HepG2 (cell line): ENCODE data around the gene CFAP206. TPM values are rescaled to one million over a fixed set of nuclear protein-coding genes. Genes with fewer than 3 reads are reported as not detected.

Experiments used
- ATAC-seq: fragments of 200-7000 bp; cut with Tn5 transposase; 3 replicates; pipeline ENCODE4 v1.9.1; 2020; ENCODE audit warnings: mild to moderate bottlenecking, moderate library complexity
- BruUV-seq: library from RNA; stranded (reverse); fragments of 400-500 nt; replicated peaks from 2 replicates; lab custom pipeline; 2021; lab: Mats Ljungman, UMichigan
- CTCF ChIA-PET: fragments of 300-600 bp; formaldehyde crosslinking; extraction: SDS; loops from one replicate; lab custom pipeline; 2021; ENCODE audit warnings: low total read pairs, inconsistent platforms, low intra/inter-chr PET ratio; lab: Yijun Ruan, JAX
- POLR2A ChIA-PET: fragments of 350-600 bp; sonication (Branson Sonifier 250); formaldehyde crosslinking; loops from one replicate; lab custom pipeline; 2020; ENCODE audit warnings: antibody characterized with exemption, inconsistent platforms; lab: Yijun Ruan, JAX
- DNase-seq: peaks from one replicate; pipeline ENCODE4 v3.0.0-alpha.2; 2015; ENCODE audit warnings: low spot score
- FAIRE-seq: peaks from 3 replicates; lab custom pipeline; 2011; peaks lifted over from hg19 to GRCh38; lab: Jason Lieb, UNC
- H2AFZ ChIP-seq: one replicate; pipeline ENCODE4 v1.6.1; 2011; ENCODE audit warnings: low read length, inconsistent platforms
- H3K27ac ChIP-seq: fragments of 300-600 bp; 3 replicates; pipeline ENCODE4 v1.8.0; 2011; ENCODE audit warnings: mixed run types, mild to moderate bottlenecking, mixed read lengths, low read length, inconsistent platforms; ENCODE audit not compliant: insufficient read depth; ENCODE audit errors: extremely low read length
- H3K27me3 ChIP-seq, 2 experiments: fragments of 200-600 bp in 1 of 2; 2 replicates in 1 of 2; 3 replicates in 1 of 2; pipeline versions ENCODE4 v1.6.0 to v1.8.0; 2011; ENCODE audit warnings: low read length in 2 of 2, mild to moderate bottlenecking in 2 of 2, moderate library complexity in 2 of 2, inconsistent platforms in 1 of 2; ENCODE audit not compliant: insufficient read depth in 2 of 2, control insufficient read depth in 1 of 2
- H3K36me3 ChIP-seq, 2 experiments: fragments of 200-600 bp in 1 of 2; replicated peaks in 1 of 2; 2 replicates in 1 of 2; 3 replicates in 1 of 2; pipeline versions ENCODE4 v1.5.1 to v1.8.0; 2011; ENCODE audit warnings: low read length in 2 of 2, inconsistent platforms in 1 of 2; ENCODE audit not compliant: insufficient read depth in 2 of 2, control insufficient read depth in 1 of 2
- H3K4me1 ChIP-seq: 2 replicates; pipeline ENCODE4 v1.5.1; 2012; ENCODE audit warnings: low read length, inconsistent platforms; ENCODE audit not compliant: insufficient read depth
- H3K4me2 ChIP-seq: 2 replicates; pipeline ENCODE4 v1.6.0; 2011; ENCODE audit warnings: low read depth, low read length, inconsistent platforms
- H3K4me3 ChIP-seq, 3 experiments: fragments of 200-600 bp in 1 of 3; sonication (generic), shearing (Covaris generic) in 1 of 3; replicated peaks in 1 of 3; 2 replicates each; pipeline ENCODE4 v1.5.1; 2011 to 2016; ENCODE audit warnings: low read length in 3 of 3, inconsistent platforms in 2 of 3, low read depth in 2 of 3, mild to moderate bottlenecking in 2 of 3, control low read depth in 1 of 3, mixed read lengths in 1 of 3; ENCODE audit not compliant: insufficient read depth in 1 of 3
- H3K79me2 ChIP-seq: one replicate; pipeline ENCODE4 v1.6.1; 2011; ENCODE audit warnings: low read length, inconsistent platforms; ENCODE audit not compliant: insufficient read depth
- H3K9ac ChIP-seq: 2 replicates; pipeline ENCODE4 v1.6.0; 2011; ENCODE audit warnings: mild to moderate bottlenecking, low read depth, low read length, inconsistent platforms; ENCODE audit not compliant: insufficient read depth
- H3K9me3 ChIP-seq: 2 replicates; pipeline ENCODE4 v1.5.1; 2012; ENCODE audit warnings: mild to moderate bottlenecking, low read length
- H4K20me1 ChIP-seq: 2 replicates; pipeline ENCODE4 v1.6.0; 2011; ENCODE audit warnings: inconsistent platforms, mild to moderate bottlenecking, low read length, moderate library complexity; ENCODE audit not compliant: insufficient read depth
- AKAP8 ChIP-seq: sonication (generic); formaldehyde crosslinking; IDR thresholded peaks from 2 replicates; pipeline ENCODE4 v1.5.1; 2020; ENCODE audit warnings: mild to moderate bottlenecking, missing genetic modification reagents
- BRCA1 ChIP-seq: sonication (generic); formaldehyde crosslinking; IDR thresholded peaks from 2 replicates; pipeline ENCODE4 v1.4.0; 2020; ENCODE audit warnings: missing genetic modification reagents
- KLF9 ChIP-seq: IDR thresholded peaks from 2 replicates; pipeline ENCODE4 v1.6.1; 2016; ENCODE audit warnings: low read depth
- RAD21 ChIP-seq: fragments of 450-650 bp; formaldehyde crosslinking; IDR thresholded peaks from 2 replicates; pipeline ENCODE4 v1.5.0; 2020; ENCODE audit warnings: mild to moderate bottlenecking
- RBM22 ChIP-seq: fragments of 200-400 bp; formaldehyde crosslinking; optimal IDR thresholded peaks from 2 replicates; pipeline ENCODE3; 2017; ENCODE audit warnings: mild to moderate bottlenecking, low read length, moderate library complexity
- SALL2 ChIP-seq: sonication (generic); formaldehyde crosslinking; IDR thresholded peaks from 2 replicates; pipeline ENCODE4 v1.8.1; 2023; ENCODE audit warnings: mild to moderate bottlenecking, missing genetic modification reagents, inconsistent platforms
- SMARCE1 ChIP-seq: fragments of 450-650 bp; IDR thresholded peaks from 2 replicates; pipeline ENCODE4 v1.6.1; 2017; ENCODE audit warnings: borderline replicate concordance
- ZBTB38 ChIP-seq: sonication (generic); formaldehyde crosslinking; IDR thresholded peaks from 2 replicates; pipeline ENCODE4 v1.5.1; 2020; ENCODE audit warnings: mild to moderate bottlenecking, missing genetic modification reagents
- ZFP91 ChIP-seq: sonication (generic); formaldehyde crosslinking; IDR thresholded peaks from 2 replicates; pipeline ENCODE4 v1.9.0; 2022; ENCODE audit warnings: missing genetic modification reagents, mild to moderate bottlenecking, borderline replicate concordance
- ZNF34 ChIP-seq: sonication (generic); formaldehyde crosslinking; IDR thresholded peaks from 2 replicates; pipeline ENCODE4 v1.4.0; 2020; ENCODE audit warnings: mild to moderate bottlenecking, missing genetic modification reagents, borderline replicate concordance
- ZNF432 ChIP-seq: sonication (generic); formaldehyde crosslinking; IDR thresholded peaks from 2 replicates; pipeline ENCODE4 v1.5.0; 2020; ENCODE audit warnings: missing genetic modification reagents, mild to moderate bottlenecking, borderline replicate concordance
- ZNF552 ChIP-seq: sonication (generic); formaldehyde crosslinking; IDR thresholded peaks from 2 replicates; pipeline ENCODE4 v1.9.0; 2022; ENCODE audit warnings: missing genetic modification reagents, mild to moderate bottlenecking, borderline replicate concordance
- ZNF567 ChIP-seq: sonication (generic); formaldehyde crosslinking; IDR thresholded peaks from 2 replicates; pipeline ENCODE4 v1.8.1; 2023; ENCODE audit warnings: mild to moderate bottlenecking, missing genetic modification reagents, borderline replicate concordance
- ZNF724P ChIP-seq: sonication (generic); formaldehyde crosslinking; IDR thresholded peaks from 2 replicates; pipeline ENCODE4 v1.8.0; 2022; ENCODE audit warnings: missing genetic modification reagents, borderline replicate concordance
- ZSCAN5A ChIP-seq: sonication (generic); formaldehyde crosslinking; IDR thresholded peaks from 2 replicates; pipeline ENCODE4 v1.8.0; 2022; ENCODE audit warnings: mild to moderate bottlenecking, missing genetic modification reagents, borderline replicate concordance
- WGBS: methylation state at CpG from one replicate; pipeline ENCODE4 v1.1.6; 2017; ENCODE audit warnings: low lambda C conversion rate; 5-methylcytosine and 5-hydroxymethylcytosine counted together
- in situ Hi-C: cut with HindIII; loops from 2 replicates; pipeline ENCODE4 v1.10.0; 2017; ENCODE audit warnings: low pct_unique_long_range_greater_than_20kb; ENCODE audit not compliant: extremely low pct_ligation_motif_present
- intact Hi-C: fragments of 100-400 bp; cut with micrococcal nuclease; formaldehyde crosslinking; loops from one replicate; pipeline ENCODE4 v1.10.0; 2022; ENCODE audit not compliant: unreplicated experiment
- polyA plus RNA-seq, 8 experiments: library from polyadenylated mRNA; depleted of rRNA in 3 of 8; stranded (reverse) in 7 of 8; unstranded in 1 of 8; fragments of >200 nt; fragmentation: Illumina TruSeq in 4 of 8; extraction: Trizol in 4 of 8; gene quantifications; 2 replicates each; pipeline versions ENCODE4 v1.2.1 to v1.2.3, GENCODE V29; 2011 to 2016; ENCODE audit warnings: low read depth in 4 of 8, missing spikeins in 1 of 8, mixed read lengths in 1 of 8; ENCODE audit not compliant: insufficient read depth in 1 of 8
- total RNA-seq, 5 experiments: library from RNA; depleted of rRNA; stranded (reverse); fragments of >200 nt; fragmentation: Illumina TruSeq; extraction: Trizol; gene quantifications; 2 replicates each; pipeline ENCODE4 v1.2.3, GENCODE V29; 2016; ENCODE audit warnings: low read depth in 1 of 5
- TF ChIP-seq, protein P1 (sequence below): sonication (generic); formaldehyde crosslinking; IDR thresholded peaks from 2 replicates; pipeline ENCODE4 v1.4.0; 2020; ENCODE audit warnings: missing genetic modification reagents
- TF ChIP-seq, protein P2 (sequence below): sonication (generic); formaldehyde crosslinking; IDR thresholded peaks from 2 replicates; pipeline ENCODE4 v1.4.0; 2020; ENCODE audit warnings: missing genetic modification reagents, mild to moderate bottlenecking, borderline replicate concordance

The CFAP206 gene
- total and polyA plus RNA-seq, 2 of the 13 experiments (the other 11 are each of a cell fraction or from before 2014, with no cell fraction given), result not detected

DNA sequence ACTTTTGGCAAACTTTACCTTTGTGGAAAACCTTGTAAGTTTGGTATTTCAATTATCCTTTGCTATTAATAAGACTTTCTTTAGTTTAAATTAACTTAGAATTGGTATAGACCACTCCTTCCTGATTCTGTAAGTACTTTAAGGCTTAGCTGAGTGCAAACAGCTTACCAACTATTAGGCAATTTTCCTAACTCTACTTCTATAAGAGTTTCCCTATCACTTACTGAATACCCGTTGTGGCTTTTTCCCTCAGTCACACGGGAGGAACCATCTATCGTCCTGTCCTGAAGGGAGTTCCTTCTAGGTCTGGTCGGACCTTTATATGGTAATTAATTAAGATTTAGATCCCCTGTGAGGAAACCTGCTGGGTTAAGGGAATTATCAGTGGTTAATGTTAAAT, 74.6 kb downstream of the CFAP206 start:
- intact Hi-C loops, result loop anchor here (5.0 kb wide), 1 partner anchor 755 kb away; no protein-coding TSS in a partner anchor
- no peak overlapping the region for H3K27ac ChIP-seq
- no peak overlapping the region for H3K9ac ChIP-seq
- in situ Hi-C loops, result no loop called here
- peaks cover 9% of the 10 kb centered on the region; the same call in 1 of the 2 replicates for H3K4me1 ChIP-seq
- no TSS peak for BruUV-seq
- H3K36me3 ChIP-seq, result 0 out of 5 replicates have a peak, but pooled peaks cover 1 to 3% of the 10 kb centered on the region in 2 experiments
- 92% methylated on average over 4 of the region's 4 CpGs for WGBS
- H3K4me3 ChIP-seq, result no peak overlapping the region
- no peaks in the 10 kb centered on the region for H3K9me3 ChIP-seq
- no peaks in the 10 kb centered on the region for H4K20me1 ChIP-seq
- ChIA-PET CTCF (no interaction called here), POLR2A (no interaction called here)
- no peaks in the 10 kb centered on the region for H3K27me3 ChIP-seq
- TF ChIP-seq ZNF432 (CRISPR knock-in tag) (no peak), ZBTB38 (CRISPR knock-in tag) (no peak), ZNF34 (CRISPR knock-in tag) (no peak), BRCA1 (no peak), KLF9 (CRISPR knock-in tag) (no peak), SALL2 (no peak), ZNF552 (CRISPR knock-in tag) (no peak), RBM22 (no peak), SMARCE1 (no peak), ZNF567 (CRISPR knock-in tag) (no peak), RAD21 (CRISPR knock-in tag) (no peak), ZFP91 (CRISPR knock-in tag) (no peak), ZSCAN5A (CRISPR knock-in tag) (no peak), ZNF724P (no peak), AKAP8 (no peak)
- TF ChIP-seq, protein P1, sequence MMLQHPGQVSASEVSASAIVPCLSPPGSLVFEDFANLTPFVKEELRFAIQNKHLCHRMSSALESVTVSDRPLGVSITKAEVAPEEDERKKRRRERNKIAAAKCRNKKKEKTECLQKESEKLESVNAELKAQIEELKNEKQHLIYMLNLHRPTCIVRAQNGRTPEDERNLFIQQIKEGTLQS (CRISPR knock-in tag), result no peak
- TF ChIP-seq, protein P2, sequence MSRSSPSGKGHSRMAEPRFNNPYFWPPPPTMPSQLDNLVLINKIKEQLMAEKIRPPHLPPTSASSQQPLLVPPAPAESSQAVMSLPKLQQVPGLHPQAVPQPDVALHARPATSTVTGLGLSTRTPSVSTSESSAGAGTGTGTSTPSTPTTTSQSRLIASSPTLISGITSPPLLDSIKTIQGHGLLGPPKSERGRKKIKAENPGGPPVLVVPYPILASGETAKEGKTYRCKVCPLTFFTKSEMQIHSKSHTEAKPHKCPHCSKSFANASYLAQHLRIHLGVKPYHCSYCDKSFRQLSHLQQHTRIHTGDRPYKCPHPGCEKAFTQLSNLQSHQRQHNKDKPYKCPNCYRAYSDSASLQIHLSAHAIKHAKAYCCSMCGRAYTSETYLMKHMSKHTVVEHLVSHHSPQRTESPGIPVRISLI (CRISPR knock-in tag), result no peak
- FAIRE-seq (no peak), ATAC-seq (no peak), DNase-seq (no peak)
- H3K79me2 ChIP-seq, result no peaks in the 10 kb centered on the region
- H3K4me2 ChIP-seq, result no peak overlapping the region
- H2AFZ ChIP-seq, result no peak overlapping the region
